Caco-2 (cell line): Measurements from ENCODE around the gene CNTNAP4. TPM values are rescaled to one million over a fixed set of nuclear protein-coding genes. Genes with fewer than 3 reads are reported as not detected.

ENCODE experiments used
- BruUV-seq: library from RNA; stranded (reverse); fragments of 400-500 nt; replicated peaks from 2 replicates; lab custom pipeline; 2021; lab: Mats Ljungman, UMichigan
- CTCF ChIA-PET: fragments of 300-600 bp; sonication (Branson Sonifier 250); formaldehyde crosslinking; loops from one replicate; lab custom pipeline; 2022; ENCODE audit warnings: antibody characterized with exemption; lab: Charles Lee
- POLR2A ChIA-PET: fragments of 300-600 bp; sonication (Branson Sonifier 250); formaldehyde crosslinking; loops from one replicate; lab custom pipeline; 2022; ENCODE audit warnings: antibody characterized with exemption; lab: Charles Lee
- DNase-seq, 2 experiments: peaks; one replicate each; pipeline versions ENCODE4 v3.0.0 to v3.0.0-alpha.2; 2020 to 2022
- H3K27me3 ChIP-seq: replicated peaks from 2 replicates; pipeline ENCODE4 v1.6.0; 2011; ENCODE audit warnings: low read length; ENCODE audit not compliant: control insufficient read depth, insufficient read depth
- H3K36me3 ChIP-seq: 2 replicates; pipeline ENCODE4 v1.5.1; 2011; ENCODE audit warnings: low read length; ENCODE audit not compliant: control insufficient read depth, insufficient read depth
- H3K4me1 ChIP-seq: fragments of 250-450 bp; sonication (Bioruptor Pico); 2 replicates; pipeline ENCODE4 v1.5.1; 2020; ENCODE audit warnings: mild to moderate bottlenecking
- H3K4me3 ChIP-seq: 2 replicates; pipeline ENCODE4 v1.5.1; 2011; ENCODE audit warnings: low read depth, mild to moderate bottlenecking, control low read depth, low read length
- H3K9me3 ChIP-seq: fragments of 250-450 bp; sonication (Bioruptor Pico); 2 replicates; pipeline ENCODE4 v1.5.1; 2020; ENCODE audit warnings: mild to moderate bottlenecking, moderate library complexity
- H3K27ac Mint-ChIP-seq: one replicate; pipeline ENCODE4 v1.8.0; 2022; ENCODE audit warnings: mixed read lengths; ENCODE audit not compliant: unreplicated experiment
- H3K27me3 Mint-ChIP-seq: one replicate; pipeline ENCODE4 v1.8.0; 2022; ENCODE audit warnings: mixed read lengths; ENCODE audit not compliant: insufficient read depth, unreplicated experiment
- H3K36me3 Mint-ChIP-seq: one replicate; pipeline ENCODE4 v1.8.0; 2022; ENCODE audit warnings: mild to moderate bottlenecking, mixed read lengths; ENCODE audit not compliant: insufficient read depth, unreplicated experiment
- H3K4me1 Mint-ChIP-seq: one replicate; pipeline ENCODE4 v1.8.0; 2022; ENCODE audit warnings: low read depth, mixed read lengths; ENCODE audit not compliant: unreplicated experiment
- H3K4me3 Mint-ChIP-seq: one replicate; pipeline ENCODE4 v1.8.0; 2022; ENCODE audit warnings: mild to moderate bottlenecking, moderate library complexity, mixed read lengths; ENCODE audit not compliant: unreplicated experiment
- H3K9me3 Mint-ChIP-seq: one replicate; pipeline ENCODE4 v1.8.0; 2022; ENCODE audit warnings: mixed read lengths; ENCODE audit not compliant: unreplicated experiment
- CTCF ChIP-seq, 2 experiments: fragments of 200-600 bp in 1 of 2; IDR thresholded peaks; 1 replicate in 1 of 2; 2 replicates in 1 of 2; pipeline versions ENCODE4 v1.5.1 to v1.8.0; 2011 to 2022; ENCODE audit warnings: antibody characterized with exemption in 1 of 2, control low read depth in 1 of 2, inconsistent platforms in 1 of 2, low read depth in 1 of 2, low read length in 1 of 2, mild to moderate bottlenecking in 1 of 2, moderate library complexity in 1 of 2; ENCODE audit not compliant: insufficient read depth in 1 of 2, severe bottlenecking in 1 of 2, unreplicated experiment in 1 of 2
- intact Hi-C: fragments of 100-400 bp; cut with micrococcal nuclease; formaldehyde crosslinking; loops from one replicate; pipeline ENCODE4 v1.10.0; 2022; ENCODE audit not compliant: unreplicated experiment
- total RNA-seq: library from RNA; stranded (reverse); gene quantifications from 2 replicates; pipeline ENCODE4 v1.2.3, GENCODE V29; 2022

The CNTNAP4 gene
- total RNA-seq, 1 experiment from 2014 or later, result not detected

GRCh38 chr16:76278086-76278485 lies 885 bp downstream of the CNTNAP4 start:
- CTCF ChIA-PET, result interaction anchor here (0.6 kb wide), 1 partner anchor 589 kb away, joined by 4 read pairs; no protein-coding TSS in a partner anchor
- no peaks in the 10 kb centered on the region for H3K9me3 Mint-ChIP-seq
- POLR2A ChIA-PET, result no interaction called here

GRCh38 chr16:76278980-76279379 lies 1.8 kb downstream of the CNTNAP4 start:
- Histone ChIP-seq H3K27me3 (no peaks in the 10 kb centered on the region), H3K9me3 (no peaks in the 10 kb centered on the region), H3K4me1 (no peaks in the 10 kb centered on the region), H3K4me3 (no peak overlapping the region), H3K36me3 (no peaks in the 10 kb centered on the region)
- Mint-ChIP-seq H3K4me1 (no peaks in the 10 kb centered on the region), H3K4me3 (no peak overlapping the region), H3K27ac (no peak overlapping the region), H3K36me3 (no peaks in the 10 kb centered on the region), H3K9me3 (no peaks in the 10 kb centered on the region), H3K27me3 (no peaks in the 10 kb centered on the region)
- no TSS peak for BruUV-seq
- POLR2A ChIA-PET, result no interaction called here
- TF ChIP-seq CTCF (IDR thresholded peaks at IDR 0.05; ENCODE audit: insufficient read depth in 1 of 2, low read depth in 1 of 2, low read length in 1 of 2, severe bottlenecking in 1 of 2, unreplicated experiment in 1 of 2), result peak; percentile 32 to 44
- intact Hi-C loops, result loop anchor here (1.0 kb wide), 5 partner anchors 361 to 892 kb away; no protein-coding TSS in a partner anchor
- DNase-seq, result peak in 1 of 2 experiments; percentile 26
- CTCF ChIA-PET, result interaction anchor here (0.6 to 1.5 kb wide), 4 partner anchors 14 to 893 kb away, joined by 3 to 11 read pairs (median 3); no protein-coding TSS in a partner anchor

More at GRCh38 chr16:76278086-76278485, 885 bp downstream of the CNTNAP4 start:
- H3K27ac Mint-ChIP-seq, result no peak overlapping the region
- BruUV-seq, result no TSS peak
- intact Hi-C loops, result no loop called here
- H3K36me3 ChIP-seq, result no peaks in the 10 kb centered on the region
- H3K4me1 ChIP-seq, result no peaks in the 10 kb centered on the region
- TF ChIP-seq CTCF (IDR thresholded peaks at IDR 0.05; ENCODE audit: insufficient read depth in 1 of 2, low read depth in 1 of 2, low read length in 1 of 2, severe bottlenecking in 1 of 2, unreplicated experiment in 1 of 2), result no peak
- H3K27me3 ChIP-seq, result no peaks in the 10 kb centered on the region
- H3K9me3 ChIP-seq, result no peaks in the 10 kb centered on the region
- H3K4me1 Mint-ChIP-seq, result no peaks in the 10 kb centered on the region
- H3K4me3 ChIP-seq, result no peak overlapping the region
- no peaks in the 10 kb centered on the region for H3K36me3 Mint-ChIP-seq
- DNase-seq, result no peak
- H3K4me3 Mint-ChIP-seq, result no peak overlapping the region
- no peaks in the 10 kb centered on the region for H3K27me3 Mint-ChIP-seq

DNA sequence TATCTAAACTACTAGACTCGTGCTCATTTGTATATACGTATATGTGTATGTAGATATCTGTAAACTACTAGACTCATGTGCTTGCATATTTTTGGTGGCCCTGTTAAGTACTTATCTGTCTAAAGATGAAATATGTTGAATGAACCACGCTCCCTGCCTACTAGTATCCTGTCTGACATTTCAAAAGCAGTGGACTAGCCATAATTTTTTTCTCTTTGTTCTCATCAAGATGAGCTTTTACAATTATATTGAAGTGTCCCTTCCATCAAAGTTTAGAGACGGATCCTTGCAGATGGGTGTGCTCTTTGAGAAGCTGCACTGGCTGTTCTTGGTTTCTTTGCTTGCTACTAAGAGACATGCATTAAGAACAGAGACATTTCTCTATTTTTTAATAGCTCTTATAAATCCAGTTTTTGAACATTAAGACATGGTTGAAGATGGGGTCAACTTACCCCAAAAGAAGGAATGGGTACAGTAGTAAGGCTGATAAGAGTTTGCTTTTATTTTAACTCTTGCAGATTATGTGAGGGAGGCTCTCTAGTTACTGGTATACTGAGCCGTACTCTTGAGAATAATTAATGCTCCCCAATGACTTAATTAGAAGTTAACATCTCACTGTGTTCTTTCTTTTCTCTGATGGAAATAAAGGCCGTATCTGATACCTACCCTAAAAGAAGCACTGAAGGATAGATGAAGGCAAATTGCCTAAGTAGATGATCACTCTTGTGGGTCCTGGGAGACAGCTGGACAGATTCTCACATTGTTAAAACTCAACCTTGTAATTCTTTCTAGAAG lies 3.4 kb downstream of the CNTNAP4 start:
- DNase-seq, result no peak
- no peaks in the 10 kb centered on the region for H3K27me3 Mint-ChIP-seq
- H3K4me1 Mint-ChIP-seq, result no peaks in the 10 kb centered on the region
- ChIA-PET CTCF (no interaction called here), POLR2A (no interaction called here)
- no peak for TF ChIP-seq CTCF (IDR thresholded peaks at IDR 0.05; ENCODE audit: insufficient read depth in 1 of 2, low read depth in 1 of 2, low read length in 1 of 2, severe bottlenecking in 1 of 2, unreplicated experiment in 1 of 2)
- intact Hi-C loops, result no loop called here
- no peak overlapping the region for H3K27ac Mint-ChIP-seq
- Histone ChIP-seq H3K4me3 (no peak overlapping the region), H3K36me3 (no peaks in the 10 kb centered on the region), H3K4me1 (no peaks in the 10 kb centered on the region), H3K27me3 (no peaks in the 10 kb centered on the region), H3K9me3 (no peaks in the 10 kb centered on the region)
- BruUV-seq, result no TSS peak
- H3K36me3 Mint-ChIP-seq, result no peaks in the 10 kb centered on the region
- H3K9me3 Mint-ChIP-seq, result no peaks in the 10 kb centered on the region
- H3K4me3 Mint-ChIP-seq, result no peak overlapping the region
